ENCODE data around the gene C10orf105. TPM values are rescaled to one million over a fixed set of nuclear protein-coding genes. Genes with fewer than 3 reads are reported as not detected.

C10orf105 gene
- total and polyA plus RNA-seq, 2 of the 8 experiments (the other 6 are each of a cell fraction or from before 2014, with no cell fraction given), result 0.71 to 0.73 TPM

DNA sequence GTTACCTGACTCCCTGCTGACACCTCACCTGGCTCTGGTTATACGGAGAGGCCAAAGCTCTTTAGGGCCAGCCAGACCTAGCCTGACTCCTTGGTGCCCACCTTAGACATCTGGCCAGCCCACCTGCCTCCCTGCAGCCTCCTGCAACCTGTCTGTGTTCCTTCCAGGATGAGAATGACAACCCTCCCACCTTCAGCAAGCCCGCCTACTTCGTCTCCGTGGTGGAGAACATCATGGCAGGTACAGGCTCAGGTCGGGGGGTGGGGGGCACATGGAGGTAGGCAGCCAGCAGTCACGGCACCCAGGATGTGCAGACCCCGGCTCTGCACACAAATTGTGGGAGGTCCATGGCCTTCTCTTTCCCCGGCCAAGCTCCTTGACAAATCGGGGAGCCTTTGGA, 32.1 kb downstream of the C10orf105 start (continued):
- TF ChIP-seq KDM5A (IDR thresholded peaks at IDR 0.05; ENCODE audit: low read length), result no peak
- no peak for TF ChIP-seq ZNF274 (IDR thresholded peaks at IDR 0.05; ENCODE audit: borderline replicate concordance, extremely low read depth, low read length)
